NCI-H446 (cell line): ENCODE data around the gene KRT3.
"Not testable (repeated sequence)": the region's sequence is repeated elsewhere in the genome, so short reads cannot be mapped to it uniquely, and the experiment has no call there.

ENCODE experiments used
- DNase-seq, 2 experiments: peaks; one replicate each; lab custom pipeline; 2025; lab: John Stamatoyannopoulos, UW

Gene KRT3

DNA sequence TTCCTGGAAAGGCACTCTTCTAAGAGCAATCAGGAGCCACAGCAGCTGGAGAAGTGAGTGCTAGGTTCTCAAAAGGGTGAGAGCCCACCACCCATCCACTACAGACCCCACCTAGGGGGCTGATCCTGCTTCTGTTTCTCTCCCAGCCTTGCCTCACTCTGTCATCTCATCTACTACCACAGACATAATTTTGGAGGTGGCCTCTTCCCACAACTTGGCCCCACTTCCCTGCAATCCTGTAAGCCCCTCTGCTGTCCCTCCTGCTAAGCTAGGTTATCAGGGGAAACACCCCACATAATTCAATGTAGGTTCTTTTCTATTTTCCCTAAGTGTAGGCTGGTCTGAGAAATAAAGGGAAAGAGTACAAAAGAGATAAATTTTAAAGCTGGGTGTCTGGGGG, 35.3 kb downstream of the KRT3 start:
- DNase-seq: no peak

DNA sequence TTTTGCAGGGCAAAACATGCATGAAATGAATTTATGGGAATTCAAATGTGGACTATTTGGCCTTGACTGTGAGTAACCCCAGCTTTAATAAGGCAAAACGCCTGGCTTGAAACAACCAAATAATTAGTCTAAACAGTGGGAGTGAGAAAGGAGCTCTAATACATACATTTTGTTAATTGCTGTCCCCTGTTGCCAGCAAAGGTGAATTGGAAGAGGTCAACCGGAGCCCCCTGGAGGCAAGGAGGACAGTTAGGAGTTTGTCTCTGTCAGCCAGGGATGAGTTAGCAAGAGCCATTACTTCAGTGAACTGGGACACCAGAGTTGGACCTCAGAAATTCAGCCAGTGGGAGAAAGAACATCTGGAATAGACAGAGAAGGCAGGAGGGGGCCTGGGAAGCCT, 36.2 kb downstream of the KRT3 start:
- DNase-seq: no peak

DNA sequence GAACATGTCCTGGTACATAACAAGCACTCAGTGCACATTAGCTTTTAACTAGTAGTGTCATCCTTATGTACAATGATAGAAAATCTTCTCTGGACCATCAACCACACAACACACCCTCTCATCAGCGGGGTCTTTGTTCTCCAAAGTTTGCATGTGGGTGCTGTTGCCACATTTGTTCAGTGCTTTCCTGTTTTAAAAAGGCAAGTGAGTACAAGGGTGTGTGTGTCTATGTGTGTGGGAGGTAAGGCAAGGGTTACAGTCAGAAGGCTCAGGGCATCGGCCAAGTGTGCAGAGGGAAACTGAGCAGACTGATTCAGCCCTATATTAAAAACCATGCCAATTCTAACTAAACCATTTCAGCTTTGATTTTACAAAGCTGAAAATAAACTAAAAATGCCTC, 36.7 kb downstream of the KRT3 start:
- DNase-seq: no peak

DNA sequence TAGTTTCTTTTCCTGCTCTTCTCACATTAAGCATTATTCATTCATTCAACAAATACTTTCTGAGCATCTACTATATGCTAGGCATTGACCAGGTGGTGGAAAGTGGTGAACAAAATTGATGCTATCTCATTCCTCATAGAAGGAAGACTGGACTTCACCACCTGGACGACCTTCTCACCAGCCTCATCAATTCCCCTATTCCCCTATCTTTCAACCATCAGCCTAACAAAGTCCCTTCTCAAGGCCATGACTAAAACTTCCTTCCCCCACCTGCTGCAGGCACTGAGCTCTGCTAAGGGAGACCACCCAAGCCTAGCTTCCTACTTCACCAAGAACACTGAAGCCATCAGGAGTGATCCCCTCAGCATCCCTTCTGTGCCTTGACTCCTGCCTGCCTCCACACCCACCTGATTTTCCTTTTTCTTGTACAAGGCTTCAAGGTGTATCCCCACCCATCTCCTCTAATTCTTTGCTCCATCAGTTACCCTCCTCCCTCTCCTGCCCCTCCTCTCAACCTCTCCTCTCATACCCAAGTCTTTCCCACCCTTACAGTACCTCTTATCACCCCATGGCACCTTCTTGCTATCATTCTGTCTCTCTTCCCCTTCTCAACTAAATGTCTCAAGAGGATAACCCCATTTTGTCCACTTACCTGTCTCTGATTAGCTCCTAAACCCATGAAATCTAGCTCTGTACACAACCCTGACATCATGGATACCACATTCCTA, 38.3 kb downstream of the KRT3 start:
- DNase-seq: no peak

DNA sequence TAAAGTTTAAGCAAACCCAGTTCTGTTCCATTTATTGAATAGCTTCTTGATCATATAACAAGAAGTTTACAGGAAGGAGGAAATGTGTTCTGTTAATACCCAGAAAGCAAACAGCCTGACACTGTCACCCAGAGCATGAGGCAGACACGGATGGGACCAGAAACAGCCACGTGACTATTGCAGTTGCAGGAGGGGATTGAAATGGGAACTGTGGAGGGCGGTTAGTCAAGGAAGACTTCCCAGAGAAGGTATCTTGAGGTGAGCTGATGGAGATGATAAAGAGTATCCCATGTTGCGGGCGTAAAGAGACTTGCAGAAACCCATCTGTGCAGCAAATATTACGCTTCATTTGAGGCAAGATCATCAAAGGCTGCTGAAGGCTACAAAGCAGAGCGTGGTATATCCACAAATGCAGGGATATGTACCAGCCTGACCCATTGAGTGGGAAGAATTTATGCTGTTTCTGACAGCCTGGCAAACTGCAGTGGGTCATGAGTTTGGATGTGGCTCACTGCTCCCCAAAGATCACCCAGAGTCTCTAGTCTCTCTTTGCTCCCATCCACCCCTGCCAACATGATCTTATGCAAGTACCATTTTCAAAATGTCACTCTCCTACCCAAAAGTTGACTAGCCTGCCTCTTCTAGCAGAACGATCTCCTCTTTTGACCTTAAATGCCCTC, 39.5 kb downstream of the KRT3 start:
- no peak for DNase-seq

DNA sequence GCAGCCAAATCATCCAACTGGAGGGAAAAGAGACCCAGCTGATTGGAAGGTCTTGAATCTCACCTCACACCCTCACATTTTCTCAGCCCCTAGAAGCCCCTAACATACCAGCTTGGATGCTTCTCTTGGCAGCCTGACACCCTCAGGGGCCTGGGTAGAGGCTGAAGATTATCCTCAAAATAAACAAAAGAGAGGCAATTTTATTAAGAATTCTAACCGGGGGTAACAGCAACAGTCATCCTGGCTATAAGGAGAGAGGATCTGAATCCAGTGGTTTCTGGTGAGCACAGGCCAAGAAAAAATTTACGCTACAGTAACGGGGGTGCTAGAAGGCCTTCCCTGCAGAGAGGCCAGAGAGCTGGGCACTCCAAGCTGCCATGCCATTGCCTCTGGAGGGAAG, 40.4 kb downstream of the KRT3 start:
- no peak for DNase-seq

DNA sequence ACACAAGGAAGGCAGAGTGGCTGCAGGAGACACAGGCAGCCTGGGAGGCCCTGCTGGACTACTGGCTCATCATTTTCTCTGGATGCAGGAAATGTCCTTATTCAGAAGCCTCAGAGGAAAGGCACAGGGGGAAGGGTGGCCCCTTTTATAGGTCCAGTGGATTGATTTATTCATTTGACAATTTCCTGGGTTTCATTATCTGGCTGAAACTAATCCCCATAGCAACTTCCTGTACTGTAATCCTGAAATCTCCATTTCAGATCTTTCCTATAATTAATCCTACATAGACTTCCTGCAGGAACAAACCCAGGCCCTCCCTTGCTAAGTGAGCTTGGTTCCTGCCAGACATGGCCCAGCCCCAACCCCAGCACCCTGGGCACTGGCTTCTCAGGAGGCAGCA, 41.8 kb downstream of the KRT3 start:
- DNase-seq: no peak

DNA sequence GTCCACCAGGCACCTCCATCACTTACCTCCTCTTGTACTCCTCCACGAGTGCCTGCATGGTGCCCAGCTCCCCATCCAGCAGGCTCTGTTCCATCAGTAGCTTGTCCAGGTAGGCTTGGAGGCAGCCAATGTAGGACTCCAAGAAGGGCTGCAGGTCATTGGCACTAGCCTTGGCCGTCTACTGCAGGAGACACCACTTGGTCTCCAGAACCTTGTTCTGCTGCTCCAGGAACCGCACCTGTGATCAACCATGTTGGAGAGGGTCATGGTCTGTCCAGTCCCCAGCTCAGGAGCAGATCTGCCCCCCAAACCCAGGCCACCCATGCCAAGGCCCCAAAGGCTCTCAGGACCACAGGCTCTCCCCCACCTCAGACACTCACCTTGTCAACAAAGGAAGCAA, 42.6 kb downstream of the KRT3 start:
- DNase-seq: no peak

DNA sequence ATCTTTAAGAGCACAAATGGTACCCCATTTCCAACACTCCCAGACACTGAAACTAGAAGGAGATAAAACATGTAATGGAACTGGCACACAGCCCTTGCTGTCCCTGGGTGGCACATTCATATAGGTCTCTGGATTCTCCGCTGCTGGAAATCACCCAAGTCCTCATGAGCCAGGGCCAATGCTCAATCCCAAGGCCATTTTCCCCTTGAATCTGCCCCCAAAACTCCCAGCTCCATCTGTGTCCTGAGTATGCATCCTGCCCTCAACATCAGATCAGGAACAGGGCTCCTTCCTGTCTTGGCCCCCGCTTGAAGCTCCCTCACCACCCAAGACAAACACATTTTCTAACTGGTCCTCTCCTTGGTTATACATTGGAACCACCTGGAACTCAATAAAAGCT, 43.4 kb downstream of the KRT3 start:
- DNase-seq: no peak

DNA sequence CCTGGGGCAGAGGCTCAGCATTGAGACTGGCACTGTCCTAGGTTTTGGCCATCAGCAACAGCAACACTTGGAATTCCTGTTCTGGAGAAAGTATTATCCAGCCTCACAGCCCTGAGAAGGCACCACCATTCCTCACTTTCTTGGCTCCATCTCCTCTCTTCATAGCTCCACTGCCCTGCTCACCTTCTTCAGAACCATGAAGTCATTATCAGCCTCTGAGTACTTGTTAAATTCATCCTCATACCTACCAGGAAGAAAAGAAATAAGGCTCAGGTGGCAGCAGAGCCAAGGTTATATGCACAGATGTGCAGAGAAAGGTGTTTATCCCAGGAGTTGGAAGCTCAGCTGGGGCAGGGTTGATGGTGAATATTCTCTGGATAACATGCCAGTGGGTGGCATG, 44.1 kb downstream of the KRT3 start:
- DNase-seq: no peak

DNA sequence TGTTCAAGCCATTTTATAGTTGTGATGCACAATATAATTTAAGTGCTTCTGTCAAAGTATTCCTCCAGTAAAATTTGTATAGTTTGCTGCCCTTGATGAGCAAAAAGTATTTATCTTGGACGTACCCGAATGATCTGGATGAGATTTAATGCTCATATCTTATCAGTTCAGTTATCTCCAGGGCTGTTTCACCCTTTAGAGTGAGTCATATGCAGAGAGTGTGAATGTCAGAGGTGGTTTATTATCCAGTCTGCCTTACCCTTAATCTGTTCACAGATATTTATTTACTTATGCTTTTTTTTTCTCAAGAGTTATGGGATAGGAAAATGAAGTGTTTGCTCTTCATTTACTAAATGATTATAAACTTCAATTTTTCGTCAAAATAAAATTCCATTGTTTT, 45.4 kb downstream of the KRT3 start:
- not testable (repeated sequence) for DNase-seq

DNA sequence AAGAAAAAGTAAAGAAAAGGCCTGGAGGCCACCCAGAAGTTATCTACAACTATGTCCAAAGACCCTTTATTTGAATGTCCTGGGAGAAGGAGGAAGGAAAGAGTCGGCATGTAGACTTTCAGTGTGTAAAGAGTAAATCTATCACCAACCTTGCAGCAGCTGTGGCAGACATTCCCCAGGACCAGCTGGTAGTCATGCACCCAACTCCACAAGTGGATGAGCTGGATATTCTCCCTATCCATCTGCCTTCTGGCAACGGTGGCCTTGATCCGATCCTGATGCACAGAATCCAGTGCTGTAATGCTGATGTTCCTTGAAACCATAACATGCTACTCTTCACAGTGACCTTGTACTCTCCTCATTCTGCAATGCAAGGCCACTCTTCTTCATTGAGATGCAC, 46.1 kb downstream of the KRT3 start:
- DNase-seq: no peak

DNA sequence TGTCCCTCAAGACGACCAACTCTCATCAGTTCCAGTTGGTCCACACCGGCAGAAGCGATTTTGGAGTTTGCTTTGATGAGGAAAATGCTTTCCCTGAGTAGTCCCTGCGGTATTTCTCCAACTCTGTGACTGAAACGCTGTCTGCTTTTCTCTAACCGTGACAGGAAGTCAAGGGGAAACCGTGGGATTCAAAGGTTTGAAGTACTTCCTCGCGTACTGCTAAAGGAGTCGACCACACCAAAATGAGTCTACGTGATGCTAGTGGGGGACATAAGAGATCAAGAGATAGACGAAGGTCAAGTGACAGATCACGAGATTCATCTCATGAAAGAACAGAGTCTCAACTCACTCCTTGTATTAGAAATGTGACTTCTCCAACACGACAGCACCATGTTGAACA, 47.3 kb downstream of the KRT3 start:
- DNase-seq: no peak

DNA sequence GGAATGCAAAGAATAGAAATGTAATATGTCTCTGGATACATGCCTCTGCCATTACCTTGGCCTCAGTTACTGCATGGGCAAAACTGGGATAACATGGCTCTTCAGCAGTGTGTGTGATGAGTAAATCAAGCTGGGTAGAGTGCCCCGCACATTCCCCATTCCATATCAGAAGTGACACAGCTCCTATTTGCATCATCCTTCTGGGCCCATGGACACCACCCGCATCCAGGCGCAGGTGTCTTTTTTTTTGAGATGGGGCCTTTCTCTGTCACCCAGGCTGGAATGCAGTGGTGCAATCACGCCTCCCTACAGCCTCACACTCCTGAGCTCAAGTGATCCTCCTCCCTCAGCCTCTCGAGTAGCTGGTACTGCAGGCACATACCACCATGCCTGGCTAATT, 50.4 kb downstream of the KRT3 start:
- DNase-seq: no peak

DNA sequence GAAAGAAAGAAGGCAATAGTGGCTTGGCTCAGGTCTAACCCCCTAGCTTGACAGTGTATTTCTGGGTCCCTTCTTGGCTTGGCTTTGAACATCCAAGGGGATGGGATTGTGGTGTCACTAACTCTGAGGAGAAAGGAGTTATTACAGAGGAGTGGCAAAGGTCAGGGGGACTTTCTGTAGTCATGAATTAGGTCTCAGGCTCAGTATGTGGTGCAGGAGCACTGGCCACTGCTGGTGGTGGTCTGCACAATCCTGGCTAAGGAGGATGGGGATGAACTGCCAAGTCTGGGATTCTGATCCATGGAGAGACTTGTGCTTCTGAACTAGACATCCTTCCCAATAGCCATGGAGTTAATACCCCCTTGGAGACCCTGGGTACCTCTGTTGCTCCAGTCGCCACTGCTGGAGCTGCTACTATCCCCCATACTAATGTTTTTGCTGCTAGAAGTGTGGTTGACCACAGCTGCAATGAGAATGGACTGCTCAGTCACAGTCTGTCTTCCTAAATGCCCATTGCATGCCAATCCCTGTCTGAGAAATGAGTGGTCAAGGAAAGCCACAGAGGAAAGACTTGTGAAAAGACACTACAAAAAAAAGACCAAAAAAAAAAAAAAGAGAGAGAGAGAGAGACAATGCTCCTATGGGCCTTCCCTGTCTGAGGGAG, 51.3 kb downstream of the KRT3 start:
- no peak for DNase-seq

DNA sequence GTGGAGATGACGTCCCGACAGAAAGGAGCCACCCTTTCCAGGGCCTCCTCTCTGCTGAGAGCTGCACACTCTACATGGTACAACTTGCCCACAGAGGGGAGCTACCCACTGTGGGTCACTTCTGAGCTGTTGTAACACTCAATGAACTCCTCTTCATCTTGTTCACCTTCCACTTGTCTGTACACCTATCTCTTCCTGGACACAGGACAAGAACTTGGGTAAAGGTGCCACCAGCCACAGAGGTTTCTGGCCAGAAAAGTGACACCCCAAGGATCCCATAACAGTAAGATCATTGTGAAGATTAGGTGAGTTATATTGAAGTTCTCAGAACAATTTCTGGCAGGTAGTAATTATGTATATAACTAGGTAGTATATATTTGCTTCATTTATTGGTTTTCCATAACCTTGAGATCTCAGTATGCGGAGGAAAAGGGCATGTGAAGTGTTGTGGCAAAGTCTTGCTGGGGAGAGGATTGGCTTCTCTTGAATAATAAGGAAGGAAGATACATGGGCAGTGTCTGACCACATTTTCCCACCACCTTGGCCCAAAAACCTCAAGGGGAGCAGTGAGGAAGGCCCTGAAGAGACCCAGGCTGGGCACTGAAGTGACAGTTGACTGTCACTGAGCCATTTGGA, 53.0 kb downstream of the KRT3 start:
- DNase-seq: no peak

DNA sequence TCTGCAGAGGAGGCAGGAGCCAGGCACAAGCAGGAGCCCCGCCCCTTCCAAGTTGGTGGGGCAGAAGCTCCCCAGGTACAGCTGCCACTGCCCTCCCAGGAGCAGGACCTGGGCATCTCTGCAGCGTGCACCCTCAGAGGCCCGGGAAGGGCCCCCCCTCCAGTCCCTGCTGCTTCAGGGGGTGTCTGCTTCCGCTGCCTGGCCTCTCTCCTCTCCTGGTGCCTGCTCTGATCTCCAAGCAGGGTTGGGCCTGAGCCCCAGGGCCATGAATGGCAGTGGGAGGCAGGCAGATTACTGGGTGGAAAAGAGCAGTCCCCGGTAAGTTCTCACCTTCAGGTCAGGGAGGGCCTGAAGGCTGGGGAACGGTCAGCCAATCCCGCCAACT, 53.7 kb downstream of the KRT3 start:
- no peak for DNase-seq

DNA sequence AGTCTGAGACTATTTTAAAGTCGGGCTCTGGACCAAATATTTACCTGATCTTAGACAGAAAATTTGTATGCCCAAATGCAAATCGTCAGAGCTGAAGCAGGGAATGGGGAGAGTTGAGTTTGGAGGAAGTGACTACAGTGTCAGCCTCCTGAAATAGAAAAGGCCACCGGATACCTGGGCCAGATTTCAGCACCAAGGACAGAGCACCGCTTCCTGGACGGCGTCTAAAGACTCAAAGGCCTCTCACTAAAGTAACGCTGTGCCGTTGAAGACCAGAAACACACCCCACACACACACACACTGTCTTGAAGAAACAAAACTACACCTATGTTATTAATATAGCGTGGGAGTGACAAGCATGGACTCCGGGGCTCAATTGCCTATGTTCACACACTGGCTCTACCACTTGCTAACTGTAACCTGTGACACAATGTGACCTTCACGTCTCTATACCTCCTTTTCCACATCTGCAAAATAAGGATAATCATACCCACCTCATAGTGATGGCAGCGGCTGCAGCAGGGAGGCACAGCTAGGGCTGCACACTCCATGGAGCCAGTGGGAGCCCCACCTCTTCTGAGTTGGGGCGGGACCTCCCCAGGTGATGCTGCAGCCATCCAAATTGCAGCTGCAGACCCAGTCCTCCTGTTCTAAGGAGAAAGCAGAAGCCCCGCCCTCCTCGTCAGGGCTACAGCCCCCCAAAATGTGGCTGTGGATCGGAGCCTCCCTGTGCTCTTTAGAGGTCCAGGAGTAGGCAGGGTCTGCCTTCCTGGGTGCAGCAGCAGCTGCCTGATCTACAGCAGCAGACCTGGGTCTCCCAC, 54.3 kb downstream of the KRT3 start:
- DNase-seq: no peak

DNA sequence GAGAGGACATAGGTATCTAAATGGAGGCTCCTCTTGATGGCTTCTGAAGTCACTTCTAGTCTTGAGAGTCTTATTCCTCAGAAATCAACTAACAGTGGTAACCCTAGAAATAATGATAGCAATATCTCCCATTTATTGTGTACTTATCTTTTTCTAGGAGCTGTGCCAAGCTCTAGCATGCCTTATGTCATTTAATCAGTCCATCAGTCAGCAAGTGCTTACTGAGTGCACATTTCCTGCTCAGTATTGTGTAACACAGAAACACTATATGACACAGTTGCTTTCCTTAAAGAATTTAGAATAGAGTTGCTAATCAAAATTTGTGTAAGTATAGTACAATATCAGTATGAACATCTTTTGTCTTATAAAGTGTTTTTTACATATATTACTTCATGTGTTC, 55.3 kb downstream of the KRT3 start:
- DNase-seq: no peak

DNA sequence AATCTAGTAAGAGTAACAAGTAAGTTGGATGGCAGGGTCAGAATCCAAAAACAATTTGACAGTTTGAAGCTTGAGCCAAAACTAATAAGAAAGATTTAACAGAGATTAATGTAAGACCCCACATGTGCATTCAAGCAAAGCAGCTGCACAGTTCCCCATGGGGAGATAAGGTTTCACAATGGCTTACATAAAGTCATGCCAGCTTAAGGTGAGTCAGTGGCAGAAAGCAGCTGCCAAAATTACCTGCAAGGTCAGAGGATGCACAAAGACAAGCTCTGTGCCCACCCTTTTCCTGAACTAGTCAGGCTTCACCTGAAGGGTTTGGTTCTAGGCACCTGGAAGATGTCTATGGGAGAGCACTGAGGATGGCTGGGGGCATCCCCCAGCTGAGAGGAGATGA, 56.0 kb downstream of the KRT3 start:
- no peak for DNase-seq
